GM21717 (cell line): ENCODE data around the gene NKD1.
"Not testable (repeated sequence)": the region's sequence is repeated elsewhere in the genome, so short reads cannot be mapped to it uniquely, and the experiment has no call there.

Experiments
- ATAC-seq: cut with Tn5 transposase; IDR thresholded peaks from one replicate; pipeline ENCODE4 v1.9.1; 2021; ENCODE audit warnings: mild to moderate bottlenecking, moderate library complexity; ENCODE audit not compliant: unreplicated experiment

The NKD1 gene

GRCh38 chr16:50548125-50548908 lies at the start of gene NKD1:
Gene NKD1, plus strand, starts transcription at chr16:50548396. Its CDS starts 158 bp downstream, at chr16:50548554.
- ATAC-seq: peak; percentile 76

GRCh38 chr16:50498431-50499155 lies 49.6 kb upstream of the NKD1 start:
- no peak for ATAC-seq

- ATAC-seq: no peak
Measured at GRCh38 chr16:50499254-50499653, 48.9 kb upstream of the NKD1 start.

GRCh38 chr16:50500171-50500874 lies 47.9 kb upstream of the NKD1 start:
- ATAC-seq: no peak

GRCh38 chr16:50501251-50501650 lies 46.9 kb upstream of the NKD1 start:
- ATAC-seq: no peak

GRCh38 chr16:50501986-50502615 lies 46.1 kb upstream of the NKD1 start:
- ATAC-seq: no peak

GRCh38 chr16:50502616-50503011 lies 45.6 kb upstream of the NKD1 start:
- no peak for ATAC-seq

GRCh38 chr16:50503868-50504531 lies 44.2 kb upstream of the NKD1 start:
- not testable (repeated sequence) for ATAC-seq

- no peak for ATAC-seq
Measured at GRCh38 chr16:50505115-50505514, 43.1 kb upstream of the NKD1 start.

GRCh38 chr16:50505714-50506542 lies 42.3 kb upstream of the NKD1 start:
- no peak for ATAC-seq

GRCh38 chr16:50506543-50506937 lies 41.7 kb upstream of the NKD1 start:
- ATAC-seq: no peak

GRCh38 chr16:50507397-50507796 lies 40.8 kb upstream of the NKD1 start:
- ATAC-seq: no peak

- ATAC-seq: no peak
Measured at GRCh38 chr16:50509521-50510341, 38.5 kb upstream of the NKD1 start.

GRCh38 chr16:50515218-50515617 lies 33.0 kb upstream of the NKD1 start:
- ATAC-seq: no peak

GRCh38 chr16:50516401-50516800 lies 31.8 kb upstream of the NKD1 start:
- ATAC-seq: no peak

GRCh38 chr16:50516890-50517289 lies 31.3 kb upstream of the NKD1 start:
- ATAC-seq: no peak

- ATAC-seq: no peak
Measured at GRCh38 chr16:50517450-50518252, 30.5 kb upstream of the NKD1 start.

GRCh38 chr16:50519001-50519400 lies 29.2 kb upstream of the NKD1 start:
- no peak for ATAC-seq
